GM19372 (cell line): ENCODE data around the gene FAM111B.
"Not testable (repeated sequence)": the region's sequence is repeated elsewhere in the genome, so short reads cannot be mapped to it uniquely, and the experiment has no call there.

ENCODE experiments used
- ATAC-seq: cut with Tn5 transposase; IDR thresholded peaks from one replicate; pipeline ENCODE4 v1.9.1; 2021; ENCODE audit warnings: mild to moderate bottlenecking, low read depth, moderate library complexity; ENCODE audit not compliant: unreplicated experiment

FAM111B gene

GRCh38 chr11:59097113-59097708 lies 9.8 kb upstream of the FAM111B start:
- ATAC-seq, result peak; percentile 47

GRCh38 chr11:59097938-59098337 lies 9.1 kb upstream of the FAM111B start:
- not testable (repeated sequence) for ATAC-seq

GRCh38 chr11:59102259-59102765 lies 4.7 kb upstream of the FAM111B start:
- ATAC-seq, result peak; percentile 53

- ATAC-seq, result peak; percentile 24
Measured at GRCh38 chr11:59107721-59108120, 684 bp downstream of the FAM111B start.

GRCh38 chr11:59112494-59112893 lies 5.5 kb downstream of the FAM111B start:
- ATAC-seq, result no peak

GRCh38 chr11:59114344-59114743 lies 7.3 kb downstream of the FAM111B start:
- no peak for ATAC-seq

GRCh38 chr11:59115553-59115952 lies 8.5 kb downstream of the FAM111B start:
- ATAC-seq, result no peak

GRCh38 chr11:59117774-59118173 lies 10.7 kb downstream of the FAM111B start:
- ATAC-seq, result no peak

- ATAC-seq, result no peak
Measured at GRCh38 chr11:59119826-59120225, 12.8 kb downstream of the FAM111B start.

- ATAC-seq, result peak; percentile 97
Measured at GRCh38 chr11:59135648-59136461, 28.8 kb downstream of the FAM111B start.

- ATAC-seq, result not testable (repeated sequence)
Measured at GRCh38 chr11:59136551-59136950, 29.5 kb downstream of the FAM111B start.

- ATAC-seq, result no peak
Measured at GRCh38 chr11:59137190-59137589, 30.2 kb downstream of the FAM111B start.

GRCh38 chr11:59138643-59139042 lies 31.6 kb downstream of the FAM111B start:
- no peak for ATAC-seq

- no peak for ATAC-seq
Measured at GRCh38 chr11:59141191-59141590, 34.2 kb downstream of the FAM111B start.

GRCh38 chr11:59141673-59142460 lies 34.8 kb downstream of the FAM111B start:
- peak; percentile 2 for ATAC-seq

- ATAC-seq, result peak; percentile 63
Measured at GRCh38 chr11:59142530-59143507, 35.8 kb downstream of the FAM111B start, which contains the start of gene FAM111A. TSS of gene FAM111A (plus strand) at chr11:59142856. CDS start at chr11:59148873, 6,017 bp downstream.

- ATAC-seq, result no peak
Measured at GRCh38 chr11:59144096-59144495, 37.1 kb downstream of the FAM111B start.

GRCh38 chr11:59144579-59145345 lies 37.7 kb downstream of the FAM111B start:
- ATAC-seq, result peak; percentile 55

GRCh38 chr11:59145534-59145933 lies 38.5 kb downstream of the FAM111B start:
- no peak for ATAC-seq
